Measurements from ENCODE around the gene SAMD1. TPM values are rescaled to one million over a fixed set of nuclear protein-coding genes. Genes with fewer than 3 reads are reported as not detected.

SAMD1 gene
- total RNA-seq, 1 donor from 2014 or later = 64.7 TPM

DNA sequence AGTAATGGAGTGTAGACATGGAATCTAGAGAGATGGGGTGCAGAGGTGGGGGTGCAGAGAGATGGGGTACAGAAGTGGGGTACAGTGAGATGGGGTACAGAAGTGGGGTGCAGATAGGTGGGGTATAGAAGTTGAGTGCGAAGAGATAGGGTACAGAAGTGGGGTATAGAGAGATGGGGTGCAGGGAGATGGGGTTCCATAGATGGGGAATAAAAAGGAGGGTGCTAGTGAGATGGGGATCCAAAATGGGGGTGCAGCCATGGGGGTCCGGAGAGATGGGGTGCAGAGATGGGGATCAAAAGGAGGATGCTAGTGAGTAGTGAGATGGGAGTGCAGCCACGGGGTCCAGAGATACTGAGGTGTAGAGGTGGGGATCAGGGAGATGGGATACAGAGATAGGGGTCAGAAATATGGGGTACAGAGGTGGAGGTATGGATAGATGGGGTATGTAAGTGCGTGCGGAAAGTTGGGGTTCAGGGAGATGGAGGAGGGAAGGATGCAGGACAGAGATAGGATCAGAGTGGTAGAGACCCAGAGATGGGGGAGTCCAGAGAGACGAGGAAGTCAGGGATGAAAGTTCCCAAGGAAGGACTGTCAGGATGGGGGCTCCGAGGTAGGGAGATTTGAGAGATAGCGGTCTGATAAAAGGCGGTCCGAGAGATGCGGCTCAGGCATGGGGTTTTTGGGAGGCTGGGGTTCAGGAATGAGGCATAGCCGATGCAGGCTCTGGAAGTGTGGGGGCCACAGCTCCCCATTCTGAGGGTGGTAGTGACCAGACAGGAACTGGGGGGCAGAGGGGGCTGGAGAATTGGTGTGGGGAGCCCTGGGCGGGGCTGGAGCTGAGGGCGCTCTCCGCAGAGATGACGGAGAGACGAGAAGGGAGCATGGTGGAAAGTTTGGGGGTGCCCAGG lies 32.1 kb downstream of the SAMD1 start:
- Mint-ChIP-seq H3K9me3 (ENCODE audit: low read depth) (no peaks in the 10 kb centered on the region), H3K4me3 (ENCODE audit: low read depth) (no peak overlapping the region), H3K27me3 (peaks cover 62% of the 10 kb centered on the region), H3K36me3 (ENCODE audit: insufficient read depth) (peaks cover 1% of the 10 kb centered on the region), H3K27ac (no peak overlapping the region), H3K4me1 (ENCODE audit: low read depth) (peaks cover 6% of the 10 kb centered on the region)
- DNase-seq (ENCODE audit: low spot score, unreplicated experiment) = no peak
- TF ChIP-seq, protein P1, sequence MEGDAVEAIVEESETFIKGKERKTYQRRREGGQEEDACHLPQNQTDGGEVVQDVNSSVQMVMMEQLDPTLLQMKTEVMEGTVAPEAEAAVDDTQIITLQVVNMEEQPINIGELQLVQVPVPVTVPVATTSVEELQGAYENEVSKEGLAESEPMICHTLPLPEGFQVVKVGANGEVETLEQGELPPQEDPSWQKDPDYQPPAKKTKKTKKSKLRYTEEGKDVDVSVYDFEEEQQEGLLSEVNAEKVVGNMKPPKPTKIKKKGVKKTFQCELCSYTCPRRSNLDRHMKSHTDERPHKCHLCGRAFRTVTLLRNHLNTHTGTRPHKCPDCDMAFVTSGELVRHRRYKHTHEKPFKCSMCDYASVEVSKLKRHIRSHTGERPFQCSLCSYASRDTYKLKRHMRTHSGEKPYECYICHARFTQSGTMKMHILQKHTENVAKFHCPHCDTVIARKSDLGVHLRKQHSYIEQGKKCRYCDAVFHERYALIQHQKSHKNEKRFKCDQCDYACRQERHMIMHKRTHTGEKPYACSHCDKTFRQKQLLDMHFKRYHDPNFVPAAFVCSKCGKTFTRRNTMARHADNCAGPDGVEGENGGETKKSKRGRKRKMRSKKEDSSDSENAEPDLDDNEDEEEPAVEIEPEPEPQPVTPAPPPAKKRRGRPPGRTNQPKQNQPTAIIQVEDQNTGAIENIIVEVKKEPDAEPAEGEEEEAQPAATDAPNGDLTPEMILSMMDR (IDR thresholded peaks at IDR 0.05; ENCODE audit: unreplicated experiment) = no peak

DNA sequence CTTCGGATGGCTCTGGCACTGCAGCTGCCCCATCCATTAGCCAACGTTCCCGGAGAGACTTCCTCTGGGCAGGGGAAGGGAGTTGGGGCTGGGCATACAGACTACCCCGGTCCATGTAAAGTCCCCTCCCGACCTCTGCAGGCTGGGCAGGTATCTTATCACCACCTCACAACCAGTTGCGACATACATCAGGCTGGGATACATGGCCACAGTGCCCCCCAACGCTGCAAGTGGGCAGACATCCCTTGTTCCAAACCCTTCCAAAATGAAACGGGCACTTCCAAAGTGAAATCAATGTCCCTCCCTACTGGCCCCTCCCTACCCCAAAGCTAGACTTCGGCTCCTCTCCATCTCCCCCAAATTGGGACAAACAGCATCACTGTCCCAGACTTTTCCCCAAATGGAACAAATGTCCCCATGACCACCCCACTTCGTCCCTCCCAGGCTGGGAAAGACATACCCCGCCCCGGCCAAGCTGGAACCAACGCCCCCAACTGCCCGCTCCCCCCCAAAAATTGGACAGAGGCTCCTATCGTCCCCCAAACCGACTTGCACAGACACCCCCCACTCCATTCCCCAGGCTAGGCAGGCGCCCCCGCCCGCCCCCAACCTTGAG lies 33.7 kb downstream of the SAMD1 start:
- peak overlapping the region; percentile 11 for H3K4me3 Mint-ChIP-seq (ENCODE audit: low read depth)
- H3K4me1 Mint-ChIP-seq (ENCODE audit: low read depth) = peaks cover 4% of the 10 kb centered on the region
- peaks cover 1% of the 10 kb centered on the region for H3K36me3 Mint-ChIP-seq (ENCODE audit: insufficient read depth)
- TF ChIP-seq, protein P1 (IDR thresholded peaks at IDR 0.05; ENCODE audit: unreplicated experiment) = no peak
- H3K27me3 Mint-ChIP-seq = peaks cover 62% of the 10 kb centered on the region
- DNase-seq (ENCODE audit: low spot score, unreplicated experiment) = no peak
- H3K27ac Mint-ChIP-seq = no peak overlapping the region
- H3K9me3 Mint-ChIP-seq (ENCODE audit: low read depth) = no peaks in the 10 kb centered on the region

DNA sequence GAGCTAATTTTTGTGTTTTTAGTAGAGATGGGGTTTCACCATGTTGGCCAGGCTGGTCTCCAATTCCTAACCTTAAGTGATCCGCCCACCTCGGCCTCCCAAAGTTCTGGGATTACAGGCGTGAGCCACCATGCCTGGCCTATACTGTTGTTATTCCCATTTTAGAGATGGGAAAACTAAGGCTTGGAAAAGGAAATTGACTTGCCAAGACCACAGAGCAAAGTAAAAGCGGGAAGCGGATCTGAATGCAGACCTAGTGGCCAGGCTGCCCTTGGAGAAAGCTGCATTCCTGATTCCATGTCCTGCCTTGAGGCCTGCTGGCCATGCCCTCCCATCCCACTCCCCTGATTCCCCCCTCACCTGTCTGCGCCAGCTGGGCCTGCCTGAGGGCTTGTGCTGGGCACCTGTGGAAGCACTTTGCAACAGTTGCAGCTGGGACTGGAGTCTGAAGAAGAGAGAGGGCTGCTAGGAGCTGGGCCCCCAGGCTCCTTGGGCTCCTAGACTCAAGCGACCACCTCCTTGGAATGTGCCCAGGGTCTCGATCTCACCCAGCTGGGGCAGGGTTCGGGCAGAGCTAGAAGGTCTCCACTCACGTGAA lies 34.4 kb downstream of the SAMD1 start:
- H3K4me3 Mint-ChIP-seq (ENCODE audit: low read depth) = no peak overlapping the region

DNA sequence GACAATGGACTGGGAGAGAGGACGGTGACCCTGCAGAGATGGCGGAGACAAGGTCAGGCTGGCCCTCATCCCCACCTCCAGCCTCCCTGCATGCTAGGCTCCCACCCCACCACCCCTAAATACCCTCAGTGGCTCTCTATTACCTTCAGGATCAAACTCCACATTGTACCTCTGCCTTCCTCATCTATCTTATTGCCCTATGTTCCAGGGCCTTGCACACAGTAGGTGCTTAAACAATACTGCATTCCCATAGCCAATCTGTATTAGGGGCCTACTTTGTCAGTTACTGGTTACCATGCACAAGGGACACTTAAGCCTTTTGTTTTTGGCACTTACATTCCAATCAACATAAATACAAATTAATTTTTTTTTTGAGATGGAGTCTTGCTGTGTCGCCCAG lies 35.2 kb downstream of the SAMD1 start:
- DNase-seq (ENCODE audit: low spot score, unreplicated experiment) = no peak
- peaks cover 2% of the 10 kb centered on the region for H3K36me3 Mint-ChIP-seq (ENCODE audit: insufficient read depth)
- H3K27me3 Mint-ChIP-seq = peaks cover 62% of the 10 kb centered on the region
- H3K27ac Mint-ChIP-seq = no peak overlapping the region
- H3K4me3 Mint-ChIP-seq (ENCODE audit: low read depth) = no peak overlapping the region
- TF ChIP-seq, protein P1 (IDR thresholded peaks at IDR 0.05; ENCODE audit: unreplicated experiment) = no peak
- H3K4me1 Mint-ChIP-seq (ENCODE audit: low read depth) = no peaks in the 10 kb centered on the region
- no peaks in the 10 kb centered on the region for H3K9me3 Mint-ChIP-seq (ENCODE audit: low read depth)

More for the DNA sequence above, 34.4 kb downstream of the SAMD1 start:
- Mint-ChIP-seq H3K36me3 (ENCODE audit: insufficient read depth) (peaks cover 1% of the 10 kb centered on the region), H3K4me1 (ENCODE audit: low read depth) (peaks cover under 1% of the 10 kb centered on the region), H3K27ac (no peak overlapping the region), H3K27me3 (peaks cover 62% of the 10 kb centered on the region), H3K9me3 (ENCODE audit: low read depth) (no peaks in the 10 kb centered on the region)
- DNase-seq (ENCODE audit: low spot score, unreplicated experiment) = no peak
- TF ChIP-seq, protein P1 (IDR thresholded peaks at IDR 0.05; ENCODE audit: unreplicated experiment) = no peak

DNA sequence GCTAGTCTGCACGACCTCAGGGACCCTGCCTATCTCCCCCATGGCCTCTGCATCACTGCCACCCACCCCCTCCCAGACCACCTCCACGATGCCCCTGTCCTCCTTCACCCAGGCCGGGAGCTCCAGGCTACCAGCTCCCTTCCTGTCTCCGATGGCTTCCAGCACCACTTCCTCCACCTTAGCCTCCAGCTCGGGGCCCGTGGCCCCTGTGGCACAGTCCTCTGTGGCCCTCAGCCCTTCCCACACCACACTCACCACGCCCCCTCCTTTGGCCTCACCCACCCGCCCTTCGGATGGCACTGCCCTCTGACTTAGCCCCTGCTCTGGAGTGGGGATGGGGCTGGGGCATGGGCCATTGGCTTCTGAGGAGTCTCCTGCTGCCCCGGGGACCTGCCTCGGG lies 35.8 kb downstream of the SAMD1 start:
- Mint-ChIP-seq H3K4me1 (ENCODE audit: low read depth) (no peaks in the 10 kb centered on the region), H3K4me3 (ENCODE audit: low read depth) (no peak overlapping the region), H3K27me3 (peaks cover 55% of the 10 kb centered on the region), H3K36me3 (ENCODE audit: insufficient read depth) (peaks cover 3% of the 10 kb centered on the region), H3K9me3 (ENCODE audit: low read depth) (no peaks in the 10 kb centered on the region), H3K27ac (no peak overlapping the region)
- no peak for DNase-seq (ENCODE audit: low spot score, unreplicated experiment)
- TF ChIP-seq, protein P1 (IDR thresholded peaks at IDR 0.05; ENCODE audit: unreplicated experiment) = no peak
